ENCODE data around the gene WDR64. TPM values are rescaled to one million over a fixed set of nuclear protein-coding genes. Genes with fewer than 3 reads are reported as not detected.
"Not testable (repeated sequence)": the region's sequence is repeated elsewhere in the genome, so short reads cannot be mapped to it uniquely, and the experiment has no call there.

WDR64 gene
- total and polyA plus RNA-seq, 4 donors: 0.02 to 0.70 (median 0.17) TPM

DNA sequence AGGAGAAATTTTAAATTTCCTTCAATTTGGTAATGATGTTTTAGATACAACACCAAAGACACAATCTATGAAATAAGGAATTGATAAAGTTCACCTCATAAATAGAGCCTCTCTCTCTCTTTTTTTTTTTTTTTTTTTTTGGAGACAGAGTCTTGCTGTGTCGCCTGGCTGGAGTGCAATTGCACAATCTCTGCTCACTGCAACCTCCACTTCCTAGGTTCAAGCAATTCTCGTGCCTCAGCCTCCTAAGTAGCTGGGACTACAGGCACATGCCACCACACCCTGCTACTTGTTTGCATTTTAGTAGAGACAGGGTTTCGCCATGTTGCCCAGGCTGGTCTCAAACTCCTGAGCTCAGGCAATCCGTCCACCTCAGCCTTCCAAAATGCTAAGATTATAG, 152.6 kb downstream of the WDR64 start:
- not testable (repeated sequence) for H3K27ac ChIP-seq (ENCODE audit: low read depth in 1 of 2, low read length in 2 of 2); H3K27me3 ChIP-seq (ENCODE audit: control insufficient read depth in 4 of 4, insufficient read depth in 4 of 4, low read length in 3 of 4); DNase-seq (ENCODE audit: low spot score); H3K36me3 ChIP-seq (ENCODE audit: control insufficient read depth in 4 of 4, insufficient read depth in 3 of 4, low read depth in 1 of 4, low read length in 3 of 4); H3K9me3 ChIP-seq (ENCODE audit: control insufficient read depth in 4 of 4, low read length in 3 of 4); H3K9ac ChIP-seq (ENCODE audit: low read depth in 1 of 2, low read length in 2 of 2); H3K4me3 ChIP-seq (ENCODE audit: low read depth in 1 of 3, low read length in 3 of 3); H3K4me1 ChIP-seq (ENCODE audit: control insufficient read depth in 4 of 4, insufficient read depth in 4 of 4, low read length in 3 of 4)
- whole genome bisulfite sequencing: 85% methylated on average over 4 of the region's 4 CpGs

DNA sequence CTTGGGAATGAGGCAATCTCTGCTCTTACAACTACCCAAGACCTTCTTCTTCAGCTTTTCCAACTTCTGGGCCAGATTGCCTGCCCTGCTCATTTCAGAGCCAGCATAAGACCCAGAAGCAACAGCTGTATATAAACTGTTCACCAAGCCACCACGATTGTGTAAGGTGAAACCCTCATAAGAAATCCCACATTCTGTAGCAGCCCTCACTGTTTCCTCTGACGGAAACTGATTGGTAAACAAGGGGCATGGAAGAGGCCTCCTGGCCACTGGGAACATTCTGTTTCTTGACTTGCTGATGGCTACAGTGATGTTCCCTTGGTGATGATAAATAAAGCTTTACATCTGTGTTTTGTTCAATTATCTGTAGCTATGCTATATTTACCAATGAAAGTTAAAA, 156.2 kb downstream of the WDR64 start:
- Histone ChIP-seq H3K4me1 (ENCODE audit: control insufficient read depth in 4 of 4, insufficient read depth in 4 of 4, low read length in 3 of 4) (no peaks in the 10 kb centered on the region), H3K9ac (ENCODE audit: low read depth in 1 of 2, low read length in 2 of 2) (no peak overlapping the region), H3K4me3 (ENCODE audit: low read depth in 1 of 3, low read length in 3 of 3) (no peak overlapping the region), H3K27ac (ENCODE audit: low read depth in 1 of 2, low read length in 2 of 2) (no peak overlapping the region), H3K36me3 (ENCODE audit: control insufficient read depth in 4 of 4, insufficient read depth in 3 of 4, low read depth in 1 of 4, low read length in 3 of 4) (no peaks in the 10 kb centered on the region), H3K27me3 (ENCODE audit: control insufficient read depth in 4 of 4, insufficient read depth in 4 of 4, low read length in 3 of 4) (no peaks in the 10 kb centered on the region), H3K9me3 (ENCODE audit: control insufficient read depth in 4 of 4, low read length in 3 of 4) (no peaks in the 10 kb centered on the region)
- TF ChIP-seq HNF4G (IDR thresholded peaks at IDR 0.05): no peak
- no peak for TF ChIP-seq GABPA (IDR thresholded peaks at IDR 0.05 in 1 of 2, conservative IDR thresholded peaks at IDR 0.05 in 1 of 2)
- TF ChIP-seq FOXA1 (IDR thresholded peaks at IDR 0.05): no peak
- TF ChIP-seq, protein P1, sequence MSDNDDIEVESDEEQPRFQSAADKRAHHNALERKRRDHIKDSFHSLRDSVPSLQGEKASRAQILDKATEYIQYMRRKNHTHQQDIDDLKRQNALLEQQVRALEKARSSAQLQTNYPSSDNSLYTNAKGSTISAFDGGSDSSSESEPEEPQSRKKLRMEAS (IDR thresholded peaks at IDR 0.05): no peak
- TF ChIP-seq RXRA (IDR thresholded peaks at IDR 0.05): no peak
- TF ChIP-seq JUND (IDR thresholded peaks at IDR 0.05): no peak
- WGBS: 67% methylated on average over 2 of the region's 2 CpGs
- DNase-seq (ENCODE audit: low spot score): no peak

DNA sequence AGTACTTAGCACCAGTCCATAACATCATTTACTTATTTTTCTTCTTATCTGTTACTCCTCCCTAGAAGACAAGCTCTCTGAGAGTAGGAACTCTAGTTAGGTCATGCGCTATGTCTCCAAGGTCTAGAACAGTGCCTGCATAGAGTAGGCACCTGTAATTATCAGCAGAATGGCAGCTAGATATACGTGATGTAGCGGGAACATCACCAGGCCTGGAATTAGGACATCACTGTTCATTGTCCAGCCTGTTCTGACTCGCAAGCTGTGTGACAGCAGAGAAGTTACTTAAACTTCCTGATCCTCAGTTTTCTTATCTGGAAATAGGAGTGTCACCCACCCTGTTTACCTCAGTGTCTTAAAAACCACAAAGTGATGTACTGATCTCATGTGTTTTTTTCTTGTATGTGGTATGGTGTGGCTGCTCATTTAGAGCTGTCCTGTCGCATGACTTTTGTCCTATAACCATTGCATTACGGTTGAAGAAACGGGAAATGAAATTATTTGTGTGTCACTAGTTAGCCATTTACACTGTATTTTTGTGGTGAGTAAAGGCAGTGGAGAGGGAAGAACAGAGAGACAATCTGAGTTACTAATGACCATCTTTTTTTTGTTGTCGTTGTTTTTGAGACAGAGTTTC, 158.8 kb downstream of the WDR64 start:
- TF ChIP-seq TAF1 (conservative IDR thresholded peaks at IDR 0.05): no peak
- no peak for TF ChIP-seq RXRA (IDR thresholded peaks at IDR 0.05)
- no peak for TF ChIP-seq EGR1 (IDR thresholded peaks at IDR 0.05; ENCODE audit: low read depth in 2 of 2)
- no peak for TF ChIP-seq RAD21 (IDR thresholded peaks at IDR 0.05)
- TF ChIP-seq YY1 (IDR thresholded peaks at IDR 0.05): no peak
- TF ChIP-seq ATF3 (IDR thresholded peaks at IDR 0.05): no peak
- no peak for TF ChIP-seq FOXA2 (IDR thresholded peaks at IDR 0.05)
- TF ChIP-seq SP1 (IDR thresholded peaks at IDR 0.05): no peak
- TF ChIP-seq, protein P1 (IDR thresholded peaks at IDR 0.05): no peak
- no peak for TF ChIP-seq FOXA1 (IDR thresholded peaks at IDR 0.05)
- TF ChIP-seq HNF4A (conservative IDR thresholded peaks at IDR 0.05): no peak
- DNase-seq (ENCODE audit: low spot score): no peak
- 80% methylated on average over 8 of the region's 8 CpGs for WGBS

GRCh38 chr1:241813768-241814320, 161.8 kb downstream of the WDR64 start:
- no peak overlapping the region for H3K4me3 ChIP-seq (ENCODE audit: low read depth in 1 of 3, low read length in 3 of 3)
- no peaks in the 10 kb centered on the region for H3K4me1 ChIP-seq (ENCODE audit: control insufficient read depth in 4 of 4, insufficient read depth in 4 of 4, low read length in 3 of 4)
- H3K27ac ChIP-seq (ENCODE audit: low read depth in 1 of 2, low read length in 2 of 2): no peak overlapping the region
- H3K36me3 ChIP-seq (ENCODE audit: control insufficient read depth in 4 of 4, insufficient read depth in 3 of 4, low read depth in 1 of 4, low read length in 3 of 4): no peaks in the 10 kb centered on the region
- WGBS: 89% methylated on average over 8 of the region's 8 CpGs
- no peak overlapping the region for H3K9ac ChIP-seq (ENCODE audit: low read depth in 1 of 2, low read length in 2 of 2)
- H3K27me3 ChIP-seq (ENCODE audit: control insufficient read depth in 4 of 4, insufficient read depth in 4 of 4, low read length in 3 of 4): no peaks in the 10 kb centered on the region
- DNase-seq (ENCODE audit: low spot score): no peak
- H3K9me3 ChIP-seq (ENCODE audit: control insufficient read depth in 4 of 4, low read length in 3 of 4): no peaks in the 10 kb centered on the region
- TF ChIP-seq GABPA (IDR thresholded peaks at IDR 0.05 in 1 of 2, conservative IDR thresholded peaks at IDR 0.05 in 1 of 2): no peak
- no peak for TF ChIP-seq RXRA (IDR thresholded peaks at IDR 0.05)
- no peak for TF ChIP-seq HNF4A (conservative IDR thresholded peaks at IDR 0.05)
- TF ChIP-seq NR2F2 (IDR thresholded peaks at IDR 0.05): no peak
- TF ChIP-seq, protein P2, sequence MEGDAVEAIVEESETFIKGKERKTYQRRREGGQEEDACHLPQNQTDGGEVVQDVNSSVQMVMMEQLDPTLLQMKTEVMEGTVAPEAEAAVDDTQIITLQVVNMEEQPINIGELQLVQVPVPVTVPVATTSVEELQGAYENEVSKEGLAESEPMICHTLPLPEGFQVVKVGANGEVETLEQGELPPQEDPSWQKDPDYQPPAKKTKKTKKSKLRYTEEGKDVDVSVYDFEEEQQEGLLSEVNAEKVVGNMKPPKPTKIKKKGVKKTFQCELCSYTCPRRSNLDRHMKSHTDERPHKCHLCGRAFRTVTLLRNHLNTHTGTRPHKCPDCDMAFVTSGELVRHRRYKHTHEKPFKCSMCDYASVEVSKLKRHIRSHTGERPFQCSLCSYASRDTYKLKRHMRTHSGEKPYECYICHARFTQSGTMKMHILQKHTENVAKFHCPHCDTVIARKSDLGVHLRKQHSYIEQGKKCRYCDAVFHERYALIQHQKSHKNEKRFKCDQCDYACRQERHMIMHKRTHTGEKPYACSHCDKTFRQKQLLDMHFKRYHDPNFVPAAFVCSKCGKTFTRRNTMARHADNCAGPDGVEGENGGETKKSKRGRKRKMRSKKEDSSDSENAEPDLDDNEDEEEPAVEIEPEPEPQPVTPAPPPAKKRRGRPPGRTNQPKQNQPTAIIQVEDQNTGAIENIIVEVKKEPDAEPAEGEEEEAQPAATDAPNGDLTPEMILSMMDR (IDR thresholded peaks at IDR 0.05; ENCODE audit: low read depth, low read length, missing input control): no peak
- TF ChIP-seq TAF1 (conservative IDR thresholded peaks at IDR 0.05): no peak
- no peak for TF ChIP-seq SP1 (IDR thresholded peaks at IDR 0.05)
- TF ChIP-seq RAD21 (IDR thresholded peaks at IDR 0.05): no peak
- TF ChIP-seq, protein P3, sequence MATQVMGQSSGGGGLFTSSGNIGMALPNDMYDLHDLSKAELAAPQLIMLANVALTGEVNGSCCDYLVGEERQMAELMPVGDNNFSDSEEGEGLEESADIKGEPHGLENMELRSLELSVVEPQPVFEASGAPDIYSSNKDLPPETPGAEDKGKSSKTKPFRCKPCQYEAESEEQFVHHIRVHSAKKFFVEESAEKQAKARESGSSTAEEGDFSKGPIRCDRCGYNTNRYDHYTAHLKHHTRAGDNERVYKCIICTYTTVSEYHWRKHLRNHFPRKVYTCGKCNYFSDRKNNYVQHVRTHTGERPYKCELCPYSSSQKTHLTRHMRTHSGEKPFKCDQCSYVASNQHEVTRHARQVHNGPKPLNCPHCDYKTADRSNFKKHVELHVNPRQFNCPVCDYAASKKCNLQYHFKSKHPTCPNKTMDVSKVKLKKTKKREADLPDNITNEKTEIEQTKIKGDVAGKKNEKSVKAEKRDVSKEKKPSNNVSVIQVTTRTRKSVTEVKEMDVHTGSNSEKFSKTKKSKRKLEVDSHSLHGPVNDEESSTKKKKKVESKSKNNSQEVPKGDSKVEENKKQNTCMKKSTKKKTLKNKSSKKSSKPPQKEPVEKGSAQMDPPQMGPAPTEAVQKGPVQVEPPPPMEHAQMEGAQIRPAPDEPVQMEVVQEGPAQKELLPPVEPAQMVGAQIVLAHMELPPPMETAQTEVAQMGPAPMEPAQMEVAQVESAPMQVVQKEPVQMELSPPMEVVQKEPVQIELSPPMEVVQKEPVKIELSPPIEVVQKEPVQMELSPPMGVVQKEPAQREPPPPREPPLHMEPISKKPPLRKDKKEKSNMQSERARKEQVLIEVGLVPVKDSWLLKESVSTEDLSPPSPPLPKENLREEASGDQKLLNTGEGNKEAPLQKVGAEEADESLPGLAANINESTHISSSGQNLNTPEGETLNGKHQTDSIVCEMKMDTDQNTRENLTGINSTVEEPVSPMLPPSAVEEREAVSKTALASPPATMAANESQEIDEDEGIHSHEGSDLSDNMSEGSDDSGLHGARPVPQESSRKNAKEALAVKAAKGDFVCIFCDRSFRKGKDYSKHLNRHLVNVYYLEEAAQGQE (IDR thresholded peaks at IDR 0.05): no peak
- no peak for TF ChIP-seq JUND (IDR thresholded peaks at IDR 0.05)

More for the DNA sequence above, 158.8 kb downstream of the WDR64 start:
- H3K4me1 ChIP-seq (ENCODE audit: control insufficient read depth in 4 of 4, insufficient read depth in 4 of 4, low read length in 3 of 4): no peaks in the 10 kb centered on the region
- no peaks in the 10 kb centered on the region for H3K9me3 ChIP-seq (ENCODE audit: control insufficient read depth in 4 of 4, low read length in 3 of 4)
- no peak overlapping the region for H3K4me3 ChIP-seq (ENCODE audit: low read depth in 1 of 3, low read length in 3 of 3)
- no peak overlapping the region for H3K9ac ChIP-seq (ENCODE audit: low read depth in 1 of 2, low read length in 2 of 2)
- no peak overlapping the region for H3K27ac ChIP-seq (ENCODE audit: low read depth in 1 of 2, low read length in 2 of 2)
- H3K27me3 ChIP-seq (ENCODE audit: control insufficient read depth in 4 of 4, insufficient read depth in 4 of 4, low read length in 3 of 4): no peaks in the 10 kb centered on the region
- no peaks in the 10 kb centered on the region for H3K36me3 ChIP-seq (ENCODE audit: control insufficient read depth in 4 of 4, insufficient read depth in 3 of 4, low read depth in 1 of 4, low read length in 3 of 4)

Measured in liver (tissue), 9 donors.